ENCODE data around the gene FGFBP3.

Gene FGFBP3

GRCh38 chr10:91887272-91888076, 21.8 kb downstream of the FGFBP3 start:
- H3K4me3 ChIP-seq: peak overlapping the region; percentile 60 to 73
- no peak for TF ChIP-seq CTCF (IDR thresholded peaks at IDR 0.05)
- DNase-seq: peak in 1 of 2 donors; percentile 54
- H3K27ac ChIP-seq: peak overlapping the region; percentile 61 to 81
- intact Hi-C loops (cut with DNase I; ENCODE audit: low total_unique reads): no loop called here
- H3K9me3 ChIP-seq: no peaks in the 10 kb centered on the region
- H3K4me1 ChIP-seq: peaks cover 0 to 35% (median 24%) of the 10 kb centered on the region in 4 donors
- H3K36me3 ChIP-seq: no peaks in the 10 kb centered on the region
- H3K27me3 ChIP-seq: no peaks in the 10 kb centered on the region

- intact Hi-C loops (cut with DNase I; ENCODE audit: low total_unique reads): no loop called here
- no peak for DNase-seq
Measured at GRCh38 chr10:91886954-91887271, 22.4 kb downstream of the FGFBP3 start.

GRCh38 chr10:91885362-91886079, 23.8 kb downstream of the FGFBP3 start:
- no peaks in the 10 kb centered on the region for H3K27me3 ChIP-seq
- no peaks in the 10 kb centered on the region for H3K9me3 ChIP-seq
- H3K4me1 ChIP-seq: peaks cover 0 to 35% (median 27%) of the 10 kb centered on the region in 4 donors
- no peak overlapping the region for H3K4me3 ChIP-seq
- intact Hi-C loops (cut with DNase I; ENCODE audit: low total_unique reads): no loop called here
- no peak for DNase-seq
- H3K27ac ChIP-seq: peak overlapping the region; percentile 78
- H3K36me3 ChIP-seq: no peaks in the 10 kb centered on the region
- no peak for TF ChIP-seq CTCF (IDR thresholded peaks at IDR 0.05)

More at GRCh38 chr10:91886954-91887271, 22.4 kb downstream of the FGFBP3 start:
- no peak for TF ChIP-seq CTCF (IDR thresholded peaks at IDR 0.05)
- H3K36me3 ChIP-seq: no peaks in the 10 kb centered on the region
- peak overlapping the region; percentile 61 to 81 for H3K27ac ChIP-seq
- H3K27me3 ChIP-seq: no peaks in the 10 kb centered on the region
- H3K4me3 ChIP-seq: peak overlapping the region; percentile 60 to 73
- peaks cover 0 to 35% (median 24%) of the 10 kb centered on the region in 4 donors for H3K4me1 ChIP-seq
- H3K9me3 ChIP-seq: no peaks in the 10 kb centered on the region

- no peaks in the 10 kb centered on the region for H3K27me3 ChIP-seq
- DNase-seq: no peak
- TF ChIP-seq CTCF (IDR thresholded peaks at IDR 0.05): no peak
- peak overlapping the region; percentile 78 for H3K27ac ChIP-seq
- intact Hi-C loops (cut with DNase I; ENCODE audit: low total_unique reads): no loop called here
- H3K4me1 ChIP-seq: peaks cover 0 to 42% (median 27%) of the 10 kb centered on the region in 4 donors
- no peaks in the 10 kb centered on the region for H3K36me3 ChIP-seq
- H3K9me3 ChIP-seq: no peaks in the 10 kb centered on the region
- H3K4me3 ChIP-seq: no peak overlapping the region
Measured at GRCh38 chr10:91884536-91884935, 24.8 kb downstream of the FGFBP3 start.

- intact Hi-C loops (cut with DNase I; ENCODE audit: low total_unique reads): no loop called here
- no peaks in the 10 kb centered on the region for H3K36me3 ChIP-seq
- H3K9me3 ChIP-seq: no peaks in the 10 kb centered on the region
- peaks cover 0 to 42% (median 27%) of the 10 kb centered on the region in 4 donors for H3K4me1 ChIP-seq
- DNase-seq: peak; percentile 67 to 82
- peak overlapping the region; percentile 78 for H3K27ac ChIP-seq
- no peaks in the 10 kb centered on the region for H3K27me3 ChIP-seq
- no peak for TF ChIP-seq CTCF (IDR thresholded peaks at IDR 0.05)
- peak overlapping the region; percentile 9 to 45 for H3K4me3 ChIP-seq
Measured at GRCh38 chr10:91883549-91884444, 25.5 kb downstream of the FGFBP3 start.
